ENCODE measurements around the gene CCNT2. TPM values are rescaled to one million over a fixed set of nuclear protein-coding genes. Genes with fewer than 3 reads are reported as not detected.
A peak's percentile ranks its signal among the peaks of the same experiment; 100 is the strongest.

CCNT2 gene
- total RNA-seq, 1 experiment from 2014 or later = 41.7 TPM

GRCh38 chr2:134985061-134985460 lies 66.4 kb downstream of the CCNT2 start:
- intact Hi-C loops (cut with micrococcal nuclease; ENCODE audit: unreplicated experiment) = loop anchor here (5.0 kb wide), 2 partner anchors 812 to 1392 kb away; no protein-coding TSS in a partner anchor
- no peak overlapping the region for H3K27ac ChIP-seq (ENCODE audit: low read depth, low read length, poor library complexity, severe bottlenecking)

GRCh38 chr2:134988994-134989605 lies 70.5 kb downstream of the CCNT2 start:
- no peak for TF ChIP-seq EZH2 (IDR thresholded peaks at IDR 0.05; ENCODE audit: borderline replicate concordance, low read depth, low read length, poor library complexity, severe bottlenecking)
- TF ChIP-seq, protein P1, sequence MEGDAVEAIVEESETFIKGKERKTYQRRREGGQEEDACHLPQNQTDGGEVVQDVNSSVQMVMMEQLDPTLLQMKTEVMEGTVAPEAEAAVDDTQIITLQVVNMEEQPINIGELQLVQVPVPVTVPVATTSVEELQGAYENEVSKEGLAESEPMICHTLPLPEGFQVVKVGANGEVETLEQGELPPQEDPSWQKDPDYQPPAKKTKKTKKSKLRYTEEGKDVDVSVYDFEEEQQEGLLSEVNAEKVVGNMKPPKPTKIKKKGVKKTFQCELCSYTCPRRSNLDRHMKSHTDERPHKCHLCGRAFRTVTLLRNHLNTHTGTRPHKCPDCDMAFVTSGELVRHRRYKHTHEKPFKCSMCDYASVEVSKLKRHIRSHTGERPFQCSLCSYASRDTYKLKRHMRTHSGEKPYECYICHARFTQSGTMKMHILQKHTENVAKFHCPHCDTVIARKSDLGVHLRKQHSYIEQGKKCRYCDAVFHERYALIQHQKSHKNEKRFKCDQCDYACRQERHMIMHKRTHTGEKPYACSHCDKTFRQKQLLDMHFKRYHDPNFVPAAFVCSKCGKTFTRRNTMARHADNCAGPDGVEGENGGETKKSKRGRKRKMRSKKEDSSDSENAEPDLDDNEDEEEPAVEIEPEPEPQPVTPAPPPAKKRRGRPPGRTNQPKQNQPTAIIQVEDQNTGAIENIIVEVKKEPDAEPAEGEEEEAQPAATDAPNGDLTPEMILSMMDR (conservative IDR thresholded peaks at IDR 0.05; ENCODE audit: low read depth, low read length) = peak; percentile 61
- Histone ChIP-seq H3K9me3 (ENCODE audit: low read depth, low read length, poor library complexity, severe bottlenecking) (no peaks in the 10 kb centered on the region), H3K4me3 (ENCODE audit: low read depth, low read length, poor library complexity, severe bottlenecking) (no peak overlapping the region), H3K4me1 (ENCODE audit: insufficient read depth, low read length, poor library complexity, severe bottlenecking) (no peaks in the 10 kb centered on the region), H3K27me3 (replicated peaks; ENCODE audit: insufficient read depth, low read depth, low read length, poor library complexity) (peaks cover 17% of the 10 kb centered on the region), H3K27ac (ENCODE audit: low read depth, low read length, poor library complexity, severe bottlenecking) (no peak overlapping the region), H3K36me3 (ENCODE audit: insufficient read depth, low read length, poor library complexity, severe bottlenecking) (no peaks in the 10 kb centered on the region)
- BruUV-seq (replicated peaks) = no TSS peak
- POLR2A ChIA-PET (ENCODE audit: low non-redundant PET) = interaction anchor here (0.6 kb wide), 1 partner anchor 63 kb away, joined by 10 read pairs; no protein-coding TSS in a partner anchor
- intact Hi-C loops (cut with micrococcal nuclease; ENCODE audit: unreplicated experiment) = loop anchor here (5.0 kb wide), 2 partner anchors 808 to 1388 kb away; no protein-coding TSS in a partner anchor
- CTCF ChIA-PET = interaction anchor here (0.5 to 2.2 kb wide), 7 partner anchors 14 to 1396 kb away, joined by 3 to 14 read pairs (median 6); no protein-coding TSS in a partner anchor
- peak; percentile 49 for DNase-seq (ENCODE audit: low spot score)

More at GRCh38 chr2:134985061-134985460, 66.4 kb downstream of the CCNT2 start:
- ChIA-PET POLR2A (ENCODE audit: low non-redundant PET) (no interaction called here), CTCF (no interaction called here)
- TF ChIP-seq EZH2 (IDR thresholded peaks at IDR 0.05; ENCODE audit: borderline replicate concordance, low read depth, low read length, poor library complexity, severe bottlenecking) = no peak
- TF ChIP-seq, protein P1 (conservative IDR thresholded peaks at IDR 0.05; ENCODE audit: low read depth, low read length) = no peak
- H3K36me3 ChIP-seq (ENCODE audit: insufficient read depth, low read length, poor library complexity, severe bottlenecking) = no peaks in the 10 kb centered on the region
- H3K9me3 ChIP-seq (ENCODE audit: low read depth, low read length, poor library complexity, severe bottlenecking) = no peaks in the 10 kb centered on the region
- H3K4me3 ChIP-seq (ENCODE audit: low read depth, low read length, poor library complexity, severe bottlenecking) = no peak overlapping the region
- no peaks in the 10 kb centered on the region for H3K4me1 ChIP-seq (ENCODE audit: insufficient read depth, low read length, poor library complexity, severe bottlenecking)
- H3K27me3 ChIP-seq (replicated peaks; ENCODE audit: insufficient read depth, low read depth, low read length, poor library complexity) = peaks cover 17% of the 10 kb centered on the region
- DNase-seq (ENCODE audit: low spot score) = no peak
- no TSS peak for BruUV-seq (replicated peaks)

GRCh38 chr2:134999521-134999920 lies 80.9 kb downstream of the CCNT2 start:
- no peak for DNase-seq (ENCODE audit: low spot score)
- Histone ChIP-seq H3K27ac (ENCODE audit: low read depth, low read length, poor library complexity, severe bottlenecking) (no peak overlapping the region), H3K9me3 (ENCODE audit: low read depth, low read length, poor library complexity, severe bottlenecking) (no peaks in the 10 kb centered on the region), H3K36me3 (ENCODE audit: insufficient read depth, low read length, poor library complexity, severe bottlenecking) (no peaks in the 10 kb centered on the region), H3K4me1 (ENCODE audit: insufficient read depth, low read length, poor library complexity, severe bottlenecking) (no peaks in the 10 kb centered on the region), H3K27me3 (replicated peaks; ENCODE audit: insufficient read depth, low read depth, low read length, poor library complexity) (peaks cover 5% of the 10 kb centered on the region), H3K4me3 (ENCODE audit: low read depth, low read length, poor library complexity, severe bottlenecking) (no peak overlapping the region)
- no peak for TF ChIP-seq EZH2 (IDR thresholded peaks at IDR 0.05; ENCODE audit: borderline replicate concordance, low read depth, low read length, poor library complexity, severe bottlenecking)
- TF ChIP-seq, protein P1 (conservative IDR thresholded peaks at IDR 0.05; ENCODE audit: low read depth, low read length) = no peak
- POLR2A ChIA-PET (ENCODE audit: low non-redundant PET) = no interaction called here
- intact Hi-C loops (cut with micrococcal nuclease; ENCODE audit: unreplicated experiment) = no loop called here
- BruUV-seq (replicated peaks) = no TSS peak
- CTCF ChIA-PET = no interaction called here
